HepG2 (cell line): ENCODE data around the gene AGR2. TPM values are rescaled to one million over a fixed set of nuclear protein-coding genes. Genes with fewer than 3 reads are reported as not detected.
A peak's percentile ranks its signal among the peaks of the same experiment; 100 is the strongest.

Experiments used
- CBX2 ChIP-seq, 2 experiments: fragments of 200-600 bp in 1 of 2; sonication (generic); formaldehyde crosslinking in 1 of 2; IDR thresholded peaks; 2 replicates each; pipeline versions ENCODE4 v1.7.0 to v1.8.1; 2018 to 2022; ENCODE audit warnings: low read depth in 2 of 2, low read length in 1 of 2, mild to moderate bottlenecking in 1 of 2, missing genetic modification reagents in 1 of 2
- DNMT3B ChIP-seq: conservative IDR thresholded peaks from 2 replicates; pipeline ENCODE4 v1.6.1; 2016; ENCODE audit warnings: missing biosample characterization, control low read depth
- ETV5 ChIP-seq: IDR thresholded peaks from 2 replicates; pipeline ENCODE4 v1.6.1; 2018; ENCODE audit warnings: missing biosample characterization, missing genetic modification reagents, inconsistent platforms, borderline replicate concordance
- GABPB1 ChIP-seq: IDR thresholded peaks from 2 replicates; pipeline ENCODE4 v1.6.1; 2016; ENCODE audit warnings: mild to moderate bottlenecking, missing genetic modification reagents, moderate library complexity, missing compliant biosample characterization
- GLI4 ChIP-seq: sonication (generic); formaldehyde crosslinking; IDR thresholded peaks from 2 replicates; pipeline ENCODE4 v1.5.1; 2020; ENCODE audit warnings: missing genetic modification reagents, mild to moderate bottlenecking, moderate library complexity, borderline replicate concordance
- NFE2L2 ChIP-seq: fragments of 150-350 bp; IDR thresholded peaks from 2 replicates; pipeline ENCODE4 v1.6.1; 2014; ENCODE audit warnings: low read length
- SETDB1 ChIP-seq: sonication (generic); formaldehyde crosslinking; IDR thresholded peaks from 2 replicates; pipeline ENCODE4 v1.5.1; 2020; ENCODE audit warnings: missing genetic modification reagents, mild to moderate bottlenecking, borderline replicate concordance
- SMAD3 ChIP-seq: sonication (generic); formaldehyde crosslinking; IDR thresholded peaks from 2 replicates; pipeline ENCODE4 v1.4.0; 2020; ENCODE audit warnings: missing genetic modification reagents
- SP5 ChIP-seq: IDR thresholded peaks from 2 replicates; pipeline ENCODE4 v1.6.1; 2016; ENCODE audit warnings: low read depth, borderline replicate concordance
- XBP1 ChIP-seq: sonication (generic); formaldehyde crosslinking; IDR thresholded peaks from 2 replicates; pipeline ENCODE4 v1.5.0; 2020; ENCODE audit warnings: missing genetic modification reagents
- ZBTB14 ChIP-seq: sonication (generic); formaldehyde crosslinking; IDR thresholded peaks from 2 replicates; pipeline ENCODE4 v1.4.0; 2020; ENCODE audit warnings: missing genetic modification reagents
- ZBTB40 ChIP-seq, 2 experiments: fragments of 450-650 bp in 1 of 2; sonication (generic) in 1 of 2; formaldehyde crosslinking in 1 of 2; IDR thresholded peaks; 2 replicates each; pipeline versions ENCODE4 v1.6.1 to v1.8.0; 2016 to 2022; ENCODE audit warnings: antibody characterized with exemption in 1 of 2, mild to moderate bottlenecking in 1 of 2, missing genetic modification reagents in 1 of 2
- ZMYM4 ChIP-seq: sonication (generic); formaldehyde crosslinking; IDR thresholded peaks from 2 replicates; pipeline ENCODE4 v1.8.1; 2023; ENCODE audit warnings: mild to moderate bottlenecking, missing genetic modification reagents
- ZNF275 ChIP-seq: sonication (generic); formaldehyde crosslinking; IDR thresholded peaks from 2 replicates; pipeline ENCODE4 v1.8.0; 2022; ENCODE audit warnings: missing genetic modification reagents, mild to moderate bottlenecking, inconsistent platforms, borderline replicate concordance
- ZNF432 ChIP-seq: sonication (generic); formaldehyde crosslinking; IDR thresholded peaks from 2 replicates; pipeline ENCODE4 v1.5.0; 2020; ENCODE audit warnings: missing genetic modification reagents, mild to moderate bottlenecking, borderline replicate concordance
- ZNF761 ChIP-seq: sonication (generic); formaldehyde crosslinking; conservative IDR thresholded peaks from 2 replicates; pipeline ENCODE4 v1.4.0; 2020; ENCODE audit warnings: mild to moderate bottlenecking, missing genetic modification reagents
- ZNF780A ChIP-seq: sonication (generic); formaldehyde crosslinking; IDR thresholded peaks from 2 replicates; pipeline ENCODE4 v1.8.0; 2022; ENCODE audit warnings: mild to moderate bottlenecking, missing genetic modification reagents, moderate library complexity
- polyA plus RNA-seq, 8 experiments: library from polyadenylated mRNA; depleted of rRNA in 3 of 8; stranded (reverse) in 7 of 8; unstranded in 1 of 8; fragments of >200 nt; fragmentation: Illumina TruSeq in 4 of 8; extraction: Trizol in 4 of 8; gene quantifications; 2 replicates each; pipeline versions ENCODE4 v1.2.1 to v1.2.3, GENCODE V29; 2011 to 2016; ENCODE audit warnings: low read depth in 4 of 8, missing spikeins in 1 of 8, mixed read lengths in 1 of 8; ENCODE audit not compliant: insufficient read depth in 1 of 8
- total RNA-seq, 5 experiments: library from RNA; depleted of rRNA; stranded (reverse); fragments of >200 nt; fragmentation: Illumina TruSeq; extraction: Trizol; gene quantifications; 2 replicates each; pipeline ENCODE4 v1.2.3, GENCODE V29; 2016; ENCODE audit warnings: low read depth in 1 of 5

Gene AGR2
- total and polyA plus RNA-seq, 2 of the 13 experiments (the other 11 are each of a cell fraction or from before 2014, with no cell fraction given), result 1.7 to 2.9 TPM

DNA sequence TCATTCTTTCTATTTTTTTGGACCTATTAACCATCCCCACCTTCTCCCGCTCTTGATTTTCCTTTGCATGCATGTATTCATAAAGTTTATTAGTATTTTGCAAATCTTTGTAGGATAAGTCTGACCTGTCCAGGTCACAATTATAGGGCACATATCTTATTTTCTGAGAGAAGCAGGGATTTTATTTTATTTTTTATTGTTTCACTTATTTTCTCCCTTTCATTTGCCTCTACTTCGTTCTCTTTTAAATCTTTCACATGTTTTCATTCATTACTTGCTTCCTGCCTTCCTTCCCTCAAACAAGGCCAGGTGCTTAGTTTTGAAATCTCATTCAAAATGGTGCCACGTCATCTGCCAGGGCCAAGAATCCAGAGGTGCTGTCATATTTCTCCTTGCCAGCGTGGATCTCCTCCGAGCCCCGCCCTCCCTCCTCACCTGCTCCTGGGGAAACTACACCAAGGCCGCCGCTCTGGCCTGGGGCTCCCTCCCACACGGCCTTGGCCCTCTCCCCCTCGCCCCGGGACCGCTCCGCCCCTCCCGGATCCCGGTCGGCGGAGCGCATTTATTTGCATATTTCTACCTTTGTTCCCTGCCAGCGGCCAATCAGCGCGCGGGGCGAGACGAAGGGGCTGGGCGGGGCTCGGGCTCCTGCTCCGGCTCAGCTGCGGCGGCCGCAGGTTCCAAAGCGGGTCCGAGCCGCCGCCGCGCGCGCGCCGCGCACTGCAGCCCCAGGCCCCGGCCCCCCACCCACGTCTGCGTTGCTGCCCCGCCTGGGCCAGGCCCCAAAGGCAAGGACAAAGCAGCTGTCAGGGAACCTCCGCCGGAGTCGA lies 51.5 kb downstream of the AGR2 start, which contains the start of gene TSPAN13 (continued):
- TF ChIP-seq ZBTB40 (IDR thresholded peaks at IDR 0.05) (no peak), ZBTB40 (CRISPR knock-in tag; IDR thresholded peaks at IDR 0.05) (no peak), DNMT3B (CRISPR knock-in tag) (no peak), ZNF761 (no peak), ZBTB14 (no peak), ZNF432 (CRISPR knock-in tag) (no peak), ETV5 (CRISPR knock-in tag) (peak; percentile 18; the same call in 1 of the 2 replicates), ZMYM4 (peak; percentile 80), GABPB1 (peak; percentile 31; the same call in 1 of the 2 replicates), GLI4 (no peak), ZNF275 (CRISPR knock-in tag) (no peak), XBP1 (CRISPR knock-in tag) (0 out of 2 replicates have a peak, but pooled peaks have one; percentile 39), SMAD3 (CRISPR knock-in tag) (no peak), NFE2L2 (no peak), ZNF780A (CRISPR knock-in tag) (no peak), SETDB1 (CRISPR knock-in tag) (no peak), CBX2 (IDR thresholded peaks at IDR 0.05; ENCODE audit: low read depth, low read length) (no peak), CBX2 (CRISPR knock-in tag; IDR thresholded peaks at IDR 0.05; ENCODE audit: low read depth) (no peak), SP5 (CRISPR knock-in tag) (peak; percentile 67)
